Measurements from ENCODE around the gene ASTN2. TPM values are rescaled to one million over a fixed set of nuclear protein-coding genes. Genes with fewer than 3 reads are reported as not detected.

ASTN2 gene
- total RNA-seq, 2 experiments from 2014 or later: 1.7 to 4.2 TPM

DNA sequence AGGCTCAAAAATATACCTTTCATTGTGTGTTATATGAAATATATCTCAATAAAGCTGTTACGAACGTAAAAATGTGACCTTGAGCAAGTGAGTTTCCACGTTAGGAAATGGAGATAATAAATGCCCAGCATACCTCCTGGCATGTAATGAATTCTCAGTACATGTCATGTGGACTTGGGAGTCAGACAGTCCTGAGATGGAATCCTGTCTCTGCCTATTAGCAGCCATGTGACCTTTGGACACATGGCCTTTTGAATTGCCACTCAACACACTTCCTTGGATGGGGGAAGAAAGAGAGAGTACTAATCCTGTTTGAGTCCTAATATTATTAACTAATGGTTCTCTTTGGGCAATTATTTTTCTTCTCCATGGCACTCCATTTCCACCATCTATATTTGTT lies 702.1 kb downstream of the ASTN2 start:
- Histone ChIP-seq H3K9me3 (ENCODE audit: low read length) (no peaks in the 10 kb centered on the region), H3K27ac (ENCODE audit: low read depth, low read length, poor library complexity, severe bottlenecking) (no peak overlapping the region), H3K36me3 (ENCODE audit: insufficient read depth, low read length) (no peaks in the 10 kb centered on the region), H4K20me1 (ENCODE audit: insufficient read depth, low read length) (no peaks in the 10 kb centered on the region), H3K4me2 (ENCODE audit: low read length) (no peak overlapping the region), H3K9me2 (ENCODE audit: insufficient read depth, low read length) (no peaks in the 10 kb centered on the region), H3K4me1 (ENCODE audit: insufficient read depth, low read length, poor library complexity, severe bottlenecking) (no peaks in the 10 kb centered on the region), H3K4me3 (ENCODE audit: low read depth, low read length, poor library complexity, severe bottlenecking) (no peak overlapping the region), H2AFZ (ENCODE audit: low read length) (no peak overlapping the region), H3K79me2 (ENCODE audit: insufficient read depth, low read depth, low read length) (no peaks in the 10 kb centered on the region)
- intact Hi-C loops (cut with micrococcal nuclease; ENCODE audit: unreplicated experiment): no loop called here
- BruUV-seq (replicated peaks): no TSS peak
- ChIA-PET POLR2A (no interaction called here), CTCF (ENCODE audit: unreplicated experiment) (no interaction called here)
- no peak for TF ChIP-seq EZH2phosphoT487 (IDR thresholded peaks at IDR 0.05; ENCODE audit: borderline replicate concordance, low read depth, low read length)
- TF ChIP-seq CTCF (conservative IDR thresholded peaks at IDR 0.05; ENCODE audit: low read length): no peak
- DNase-seq (ENCODE audit: low spot score): no peak

DNA sequence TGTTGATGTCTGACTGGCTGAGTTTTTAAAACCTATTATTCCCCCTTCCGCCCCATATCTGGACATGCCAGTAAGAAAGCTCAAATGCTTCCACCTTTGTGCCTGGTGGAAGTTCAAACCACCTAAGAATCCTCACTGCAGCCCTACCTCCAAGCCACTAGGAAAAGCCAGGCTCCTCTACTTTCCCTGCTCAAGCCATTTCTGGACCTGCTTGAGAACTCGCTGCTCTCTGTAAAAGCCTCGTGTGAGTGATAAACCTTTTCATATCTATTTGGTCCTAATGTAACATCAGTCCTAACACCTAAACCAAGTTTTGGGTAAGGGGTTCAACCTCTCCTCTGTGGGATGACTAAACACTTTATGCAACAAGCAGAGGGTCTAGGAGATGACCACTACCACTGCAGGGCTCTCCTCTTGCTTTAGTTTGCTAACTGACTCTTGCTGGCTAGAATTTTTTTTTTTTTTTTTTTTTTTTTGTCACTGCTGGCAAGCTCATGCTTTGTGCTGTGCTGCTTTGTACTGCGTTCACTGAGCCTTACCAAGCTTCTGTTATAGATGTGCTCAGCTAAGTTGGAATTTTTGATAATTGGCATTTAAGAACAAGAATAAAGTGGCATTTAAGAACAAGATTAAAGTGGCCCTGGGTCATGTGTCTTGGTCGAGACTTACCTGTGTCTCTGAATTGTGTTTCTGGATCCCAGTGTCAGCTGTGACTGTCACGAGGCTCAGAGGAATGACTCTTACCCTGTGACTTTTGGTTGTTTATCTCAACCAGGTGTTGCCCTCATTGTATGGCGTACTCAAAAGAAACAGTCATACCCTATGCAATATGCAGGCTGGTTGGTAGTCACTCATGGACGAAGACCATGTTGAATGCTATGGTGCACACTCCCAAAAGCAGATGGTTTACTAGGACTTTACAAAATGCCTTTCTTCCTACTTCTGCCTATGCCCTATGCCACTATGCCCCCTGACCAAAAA lies 708.3 kb downstream of the ASTN2 start:
- CTCF ChIA-PET (ENCODE audit: unreplicated experiment): no interaction called here
- POLR2A ChIA-PET: interaction anchor here (0.7 kb wide), 1 partner anchor 1359 kb away, joined by 3 read pairs; no protein-coding TSS in a partner anchor

More for the DNA sequence above, 708.3 kb downstream of the ASTN2 start:
- TF ChIP-seq CTCF (conservative IDR thresholded peaks at IDR 0.05; ENCODE audit: low read length): no peak
- Histone ChIP-seq H3K79me2 (ENCODE audit: insufficient read depth, low read depth, low read length) (no peaks in the 10 kb centered on the region), H3K9me2 (ENCODE audit: insufficient read depth, low read length) (no peaks in the 10 kb centered on the region), H3K27ac (ENCODE audit: low read depth, low read length, poor library complexity, severe bottlenecking) (no peak overlapping the region), H3K4me2 (ENCODE audit: low read length) (no peak overlapping the region), H4K20me1 (ENCODE audit: insufficient read depth, low read length) (no peaks in the 10 kb centered on the region; the same call in 1 of the 2 replicates), H2AFZ (ENCODE audit: low read length) (no peak overlapping the region), H3K9me3 (ENCODE audit: low read length) (no peaks in the 10 kb centered on the region), H3K4me1 (ENCODE audit: insufficient read depth, low read length, poor library complexity, severe bottlenecking) (no peaks in the 10 kb centered on the region), H3K4me3 (ENCODE audit: low read depth, low read length, poor library complexity, severe bottlenecking) (no peak overlapping the region), H3K36me3 (ENCODE audit: insufficient read depth, low read length) (0 out of 2 replicates have a peak, but pooled peaks cover 4% of the 10 kb centered on the region)
- BruUV-seq (replicated peaks): no TSS peak
- intact Hi-C loops (cut with micrococcal nuclease; ENCODE audit: unreplicated experiment): no loop called here
- DNase-seq (ENCODE audit: low spot score): no peak
